GM10266 (cell line): ENCODE measurements around the gene KANSL1.

Experiments
- DNase-seq: peaks from one replicate; pipeline ENCODE4 v3.0.0; 2012; ENCODE audit errors: extremely low spot score
- TF ChIP-seq, protein P1 (sequence below): IDR thresholded peaks from 2 replicates; pipeline ENCODE4 v1.5.1; 2012; ENCODE audit warnings: mild to moderate bottlenecking, low read depth; ENCODE audit not compliant: control insufficient read depth, insufficient read depth; ENCODE audit errors: missing control alignments

Gene KANSL1

DNA sequence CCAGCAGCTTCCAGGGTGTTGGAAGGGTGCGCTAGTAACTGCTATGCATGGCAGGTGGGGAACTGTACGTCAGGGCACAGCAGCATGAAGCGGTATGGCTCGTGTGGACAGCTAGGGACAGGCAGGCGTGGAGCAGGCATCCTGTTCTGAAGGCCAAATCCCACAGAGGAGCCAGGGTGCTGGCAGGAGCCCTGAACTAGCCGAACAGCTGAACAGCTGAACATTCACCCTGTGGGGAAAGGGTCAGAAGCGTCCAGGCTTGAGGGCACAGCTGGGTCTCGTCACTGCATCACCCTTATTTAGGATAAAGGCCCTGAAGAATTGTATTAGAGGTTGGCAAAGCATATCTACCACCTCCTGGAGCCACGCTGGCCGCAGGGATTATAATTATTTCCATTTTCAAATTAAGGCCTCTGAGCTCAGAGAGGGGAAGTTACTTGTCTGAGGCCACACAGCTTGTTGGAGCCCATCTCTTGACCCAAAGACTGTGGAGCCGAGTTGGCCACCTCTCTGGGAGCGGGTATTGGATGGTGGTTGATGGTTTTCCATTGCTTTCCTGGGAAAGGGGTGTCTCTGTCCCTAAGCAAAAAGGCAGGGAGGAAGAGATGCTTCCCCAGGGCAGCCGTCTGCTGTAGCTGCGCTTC is 197.5 kb downstream of the KANSL1 start:
- TF ChIP-seq, protein P1, sequence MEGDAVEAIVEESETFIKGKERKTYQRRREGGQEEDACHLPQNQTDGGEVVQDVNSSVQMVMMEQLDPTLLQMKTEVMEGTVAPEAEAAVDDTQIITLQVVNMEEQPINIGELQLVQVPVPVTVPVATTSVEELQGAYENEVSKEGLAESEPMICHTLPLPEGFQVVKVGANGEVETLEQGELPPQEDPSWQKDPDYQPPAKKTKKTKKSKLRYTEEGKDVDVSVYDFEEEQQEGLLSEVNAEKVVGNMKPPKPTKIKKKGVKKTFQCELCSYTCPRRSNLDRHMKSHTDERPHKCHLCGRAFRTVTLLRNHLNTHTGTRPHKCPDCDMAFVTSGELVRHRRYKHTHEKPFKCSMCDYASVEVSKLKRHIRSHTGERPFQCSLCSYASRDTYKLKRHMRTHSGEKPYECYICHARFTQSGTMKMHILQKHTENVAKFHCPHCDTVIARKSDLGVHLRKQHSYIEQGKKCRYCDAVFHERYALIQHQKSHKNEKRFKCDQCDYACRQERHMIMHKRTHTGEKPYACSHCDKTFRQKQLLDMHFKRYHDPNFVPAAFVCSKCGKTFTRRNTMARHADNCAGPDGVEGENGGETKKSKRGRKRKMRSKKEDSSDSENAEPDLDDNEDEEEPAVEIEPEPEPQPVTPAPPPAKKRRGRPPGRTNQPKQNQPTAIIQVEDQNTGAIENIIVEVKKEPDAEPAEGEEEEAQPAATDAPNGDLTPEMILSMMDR: no peak
- DNase-seq: no peak

DNA sequence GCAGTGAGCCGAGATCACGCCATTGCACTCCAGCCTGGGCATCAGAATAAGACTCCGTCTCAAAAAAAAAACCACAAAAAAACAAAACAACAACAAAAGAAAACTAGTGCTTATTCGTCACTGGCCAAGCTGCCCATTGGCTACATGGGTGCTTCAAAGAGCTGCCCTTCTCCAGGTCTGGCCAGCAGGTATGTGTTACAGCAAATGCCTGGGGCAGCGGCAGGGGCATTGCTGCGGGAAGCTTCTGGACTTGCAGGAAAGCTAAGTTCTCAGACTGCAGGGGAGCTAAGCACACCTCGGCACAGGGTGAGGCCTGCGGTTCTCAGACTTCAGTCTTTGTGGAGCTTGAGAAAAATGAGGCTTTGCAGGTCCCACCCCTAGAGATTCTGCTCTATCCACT is 198.2 kb downstream of the KANSL1 start:
- TF ChIP-seq, protein P1: no peak
- no peak for DNase-seq

DNA sequence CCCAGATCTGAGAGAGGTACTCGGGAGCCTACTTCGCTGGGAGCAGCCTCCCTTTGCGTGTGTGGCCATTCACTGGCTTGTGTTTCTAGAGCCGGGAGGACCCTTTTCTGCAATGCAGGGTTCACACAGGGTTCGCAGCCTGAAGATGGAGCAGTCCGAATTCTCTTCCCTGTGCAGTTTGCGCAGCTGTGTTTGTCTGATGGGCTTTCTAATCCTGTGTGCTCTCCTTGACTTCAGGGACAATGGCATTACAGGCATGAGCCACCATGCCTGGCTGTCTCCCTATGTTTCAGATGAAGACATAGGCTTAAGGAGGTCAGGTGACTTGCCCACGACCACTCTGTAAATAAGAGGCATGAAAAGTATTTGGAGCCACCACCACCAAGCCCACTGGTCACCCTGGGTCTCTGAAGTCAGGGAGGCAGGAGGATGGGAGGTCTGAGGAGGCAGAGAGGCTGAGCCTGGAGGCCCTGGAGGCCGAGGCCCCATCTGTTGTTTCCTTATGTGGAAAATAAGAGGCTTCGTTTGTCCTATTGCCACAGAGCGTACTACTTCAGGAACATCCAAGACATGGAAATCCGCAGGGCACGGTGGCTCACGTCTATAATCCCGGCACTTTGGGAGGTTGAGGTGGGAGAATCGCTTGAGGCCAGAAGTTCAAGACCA is 199.1 kb downstream of the KANSL1 start:
- DNase-seq: no peak

DNA sequence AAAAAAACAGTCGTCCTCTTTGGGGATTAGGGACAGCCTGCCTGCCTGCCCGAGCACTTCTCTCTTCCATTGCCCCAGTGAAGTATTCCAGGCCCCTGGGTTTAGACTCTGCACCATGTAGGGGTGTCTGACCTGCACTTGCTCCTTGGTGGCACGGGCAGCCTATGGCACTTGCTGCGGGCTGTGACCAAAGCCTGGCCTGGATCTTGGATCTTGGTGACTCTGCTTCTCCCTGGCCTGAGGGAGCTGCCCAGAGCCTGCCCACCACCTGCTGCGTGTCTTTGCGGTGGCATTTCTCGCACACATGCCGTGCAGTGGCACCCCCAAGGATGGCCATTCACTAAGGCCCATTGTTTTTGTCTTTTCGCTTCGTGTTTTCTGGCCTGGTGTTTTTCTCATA is 200.3 kb downstream of the KANSL1 start:
- TF ChIP-seq, protein P1: no peak
- no peak for DNase-seq

More for the DNA sequence above, 199.1 kb downstream of the KANSL1 start:
- TF ChIP-seq, protein P1: no peak

DNA sequence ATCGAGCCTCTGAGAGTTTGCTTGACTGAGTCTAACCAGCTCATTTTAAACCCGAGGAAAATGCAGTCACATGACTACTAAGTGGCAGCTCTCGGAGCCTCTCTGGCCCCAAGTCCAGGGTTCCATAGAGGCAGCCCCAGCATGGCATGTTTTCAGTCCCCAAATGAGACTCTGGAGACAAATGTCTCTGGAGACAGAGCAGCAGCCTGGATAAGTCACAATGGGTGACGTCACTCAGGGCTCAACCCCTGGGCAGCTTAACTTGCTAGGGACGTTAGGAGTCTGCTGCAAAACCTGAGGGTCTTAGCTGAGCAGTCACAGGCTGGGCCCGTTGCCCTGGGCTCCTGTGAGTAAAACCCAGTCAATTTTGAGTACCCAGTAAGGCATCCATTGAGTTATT is 201.1 kb downstream of the KANSL1 start:
- no peak for DNase-seq

DNA sequence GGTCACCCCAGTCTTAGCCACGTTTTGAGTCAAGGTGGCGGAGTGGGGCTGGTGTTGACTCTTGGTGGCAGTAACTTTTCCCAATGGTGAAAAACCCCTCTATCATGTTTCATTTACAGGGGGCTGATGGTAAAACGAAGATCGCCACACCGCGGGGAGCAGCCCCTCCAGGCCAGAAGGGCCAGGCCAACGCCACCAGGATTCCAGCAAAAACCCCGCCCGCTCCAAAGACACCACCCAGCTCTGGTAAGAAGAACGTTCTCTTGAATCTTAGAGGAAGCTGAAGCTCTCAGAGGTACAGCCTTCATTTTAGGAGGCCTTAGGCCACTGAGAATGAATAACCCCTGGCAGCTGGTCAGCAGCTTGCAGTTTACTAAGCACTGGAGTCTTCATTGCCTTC is 201.9 kb downstream of the KANSL1 start:
- no peak for DNase-seq
- TF ChIP-seq, protein P1: no peak

More for the DNA sequence above, 201.1 kb downstream of the KANSL1 start:
- TF ChIP-seq, protein P1: no peak

DNA sequence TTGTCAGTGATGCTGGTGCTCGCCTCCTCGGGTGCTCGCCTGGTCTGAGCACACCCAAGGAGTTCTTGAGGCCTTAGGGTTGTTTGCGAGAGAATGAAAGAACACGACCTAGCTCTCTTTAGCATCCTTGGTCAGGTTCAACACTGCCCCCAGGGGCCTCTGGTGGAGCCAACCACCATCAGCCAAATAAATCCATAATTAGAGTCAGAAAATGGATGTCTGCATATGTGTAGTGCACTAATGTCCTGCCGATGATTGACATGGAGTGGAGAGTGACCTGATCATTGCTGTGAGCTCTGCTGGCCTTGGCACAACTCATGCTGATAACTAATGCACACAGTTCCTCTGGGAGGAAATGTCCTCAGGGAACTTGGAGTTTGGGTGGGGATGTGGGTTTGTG is 202.3 kb downstream of the KANSL1 start:
- DNase-seq: no peak
- TF ChIP-seq, protein P1: no peak
